Endothelial cell of umbilical vein (primary cell): Measurements from ENCODE around the gene UBE2K. TPM values are rescaled to one million over a fixed set of nuclear protein-coding genes. Genes with fewer than 3 reads are reported as not detected.

ENCODE experiments used
- BruUV-seq: library from RNA; stranded (reverse); fragments of 400-500 nt; replicated peaks from 2 replicates; lab custom pipeline; 2021; lab: Mats Ljungman, UMichigan
- CTCF ChIA-PET: fragments of 300-600, 350-600 bp; sonication (Branson Sonifier 250); formaldehyde crosslinking; loops from one replicate; lab custom pipeline; 2021; ENCODE audit warnings: antibody characterized with exemption, inconsistent platforms; lab: Charles Lee
- POLR2A ChIA-PET: fragments of 300-600, 350-600 bp; sonication (Branson Sonifier 250); formaldehyde crosslinking; loops from one replicate; lab custom pipeline; 2021; ENCODE audit warnings: antibody characterized with exemption, inconsistent platforms; lab: Charles Lee
- DNase-seq: peaks from one replicate; pipeline ENCODE4 v3.0.0-alpha.2; 2011; ENCODE audit warnings: low read depth, low spot score
- FAIRE-seq: peaks from 2 replicates; lab custom pipeline; 2011; peaks lifted over from hg19 to GRCh38; lab: Jason Lieb, UNC
- H2AFZ ChIP-seq: 2 replicates; pipeline ENCODE4 v1.6.0; 2012; ENCODE audit warnings: low read depth, low read length, control low read depth, inconsistent platforms
- H3K27ac ChIP-seq: 2 replicates; pipeline ENCODE4 v1.5.1; 2011; ENCODE audit warnings: low read depth, mild to moderate bottlenecking, control low read depth, low read length, moderate library complexity; ENCODE audit not compliant: insufficient read depth
- H3K27me3 ChIP-seq, 2 experiments: 2 replicates each; pipeline versions ENCODE4 v1.6.0 to v1.6.1; 2011; ENCODE audit warnings: low read length in 2 of 2, mixed read lengths in 1 of 2; ENCODE audit not compliant: control insufficient read depth in 2 of 2, insufficient read depth in 2 of 2
- H3K36me3 ChIP-seq, 2 experiments: 2 replicates in 1 of 2; 3 replicates in 1 of 2; pipeline ENCODE4 v1.5.1; 2011; ENCODE audit warnings: low read length in 2 of 2, mild to moderate bottlenecking in 1 of 2, moderate library complexity in 1 of 2; ENCODE audit not compliant: control insufficient read depth in 2 of 2, insufficient read depth in 2 of 2; ENCODE audit errors: extremely low read depth in 1 of 2
- H3K4me1 ChIP-seq: 3 replicates; pipeline ENCODE4 v1.5.1; 2011; ENCODE audit warnings: mild to moderate bottlenecking, low read length; ENCODE audit not compliant: control insufficient read depth, insufficient read depth; ENCODE audit errors: extremely low read depth
- H3K4me2 ChIP-seq: 2 replicates; pipeline ENCODE4 v1.6.1; 2011; ENCODE audit warnings: low read length, control low read depth, mixed read lengths; ENCODE audit not compliant: insufficient read depth
- H3K4me3 ChIP-seq, 3 experiments: fragments of 200-600 bp in 1 of 3; sonication (generic), shearing (Covaris generic) in 1 of 3; replicated peaks in 1 of 3; 2 replicates each; pipeline ENCODE4 v1.5.1; 2011 to 2016; ENCODE audit warnings: control low read depth in 3 of 3, low read length in 3 of 3, mild to moderate bottlenecking in 2 of 3, inconsistent platforms in 1 of 3, low read depth in 1 of 3, moderate library complexity in 1 of 3; ENCODE audit not compliant: insufficient read depth in 1 of 3
- H3K79me2 ChIP-seq: 2 replicates; pipeline ENCODE4 v1.6.0; 2012; ENCODE audit warnings: low read length, inconsistent platforms; ENCODE audit not compliant: control insufficient read depth, insufficient read depth
- H3K9ac ChIP-seq: replicated peaks from 2 replicates; pipeline ENCODE3; 2011; ENCODE audit warnings: low read length, control low read depth; ENCODE audit not compliant: insufficient read depth; ENCODE audit errors: extremely low read depth
- H3K9me1 ChIP-seq: replicated peaks from 3 replicates; pipeline ENCODE4 v1.6.0; 2011; ENCODE audit warnings: mild to moderate bottlenecking, low read length; ENCODE audit not compliant: control insufficient read depth, insufficient read depth; ENCODE audit errors: extremely low read depth
- H3K9me3 ChIP-seq: replicated peaks from 2 replicates; pipeline ENCODE4 v1.5.1; 2012; ENCODE audit warnings: low read length, inconsistent platforms; ENCODE audit not compliant: control insufficient read depth, insufficient read depth
- H4K20me1 ChIP-seq: replicated peaks from 2 replicates; pipeline ENCODE3; 2011; ENCODE audit warnings: mild to moderate bottlenecking, low read length; ENCODE audit not compliant: control insufficient read depth, insufficient read depth; ENCODE audit errors: extremely low read depth
- EZH2 ChIP-seq: IDR thresholded peaks from 2 replicates; pipeline ENCODE4 v1.6.1; 2012; ENCODE audit warnings: borderline replicate concordance, low read depth, mild to moderate bottlenecking, moderate library complexity, low read length, inconsistent platforms; ENCODE audit not compliant: severe bottlenecking
- FOS ChIP-seq: IDR thresholded peaks from 2 replicates; pipeline ENCODE4 v1.6.1; 2011; ENCODE audit warnings: mild to moderate bottlenecking, low read length, moderate library complexity, borderline replicate concordance; ENCODE audit not compliant: insufficient read depth
- GATA2 ChIP-seq: IDR thresholded peaks from 2 replicates; pipeline ENCODE4 v1.7.0; 2011; ENCODE audit warnings: low read depth, mild to moderate bottlenecking, moderate library complexity, mixed read lengths, low read length; ENCODE audit not compliant: insufficient read length, insufficient read depth
- JUN ChIP-seq: IDR thresholded peaks from 2 replicates; pipeline ENCODE4 v1.6.1; 2011; ENCODE audit warnings: borderline replicate concordance, low read depth; ENCODE audit not compliant: insufficient read length, insufficient read depth
- MYC ChIP-seq: IDR thresholded peaks from one replicate; pipeline ENCODE4 v1.6.1; 2011; ENCODE audit warnings: mild to moderate bottlenecking, low read depth, low read length
- POLR2A ChIP-seq: IDR thresholded peaks from 2 replicates; pipeline ENCODE4 v1.6.1; 2012; ENCODE audit warnings: low read depth, mild to moderate bottlenecking, control low read depth, low read length
- POLR2AphosphoS5 ChIP-seq: IDR thresholded peaks from 2 replicates; pipeline ENCODE4 v1.6.1; 2012; ENCODE audit warnings: low read depth, mild to moderate bottlenecking, control low read depth, low read length, moderate library complexity; ENCODE audit not compliant: insufficient read depth
- dilution Hi-C: fragments of 300-500 bp; cut with MboI; formaldehyde crosslinking; loops from one replicate; pipeline ENCODE4 v1.15.0; 2019; ENCODE audit warnings: low sequenced_read_pairs; ENCODE audit not compliant: extremely low pct_ligation_motif_present
- intact Hi-C: fragments of 100-400 bp; cut with micrococcal nuclease; formaldehyde crosslinking; loops from one replicate; pipeline ENCODE4 v1.10.0; 2022
- polyA plus RNA-seq, 4 experiments: library from polyadenylated mRNA; depleted of rRNA in 3 of 4; stranded (reverse) in 3 of 4; unstranded in 1 of 4; fragments of >200 nt; gene quantifications; 2 replicates each; pipeline versions ENCODE4 v1.2.1 to v1.2.3, GENCODE V29; 2011 to 2012; ENCODE audit warnings: missing spikeins in 1 of 4
- total RNA-seq: library from RNA; stranded (reverse); gene quantifications from 2 replicates; pipeline ENCODE4 v1.2.3, GENCODE V29; 2021
- TF ChIP-seq, protein P1 (sequence below), 2 donors: IDR thresholded peaks; 1 replicate in 1 of 2; 2 replicates in 1 of 2; pipeline ENCODE4 v1.5.1; 2011; ENCODE audit warnings: low read length in 2 of 2, mild to moderate bottlenecking in 2 of 2, moderate library complexity in 2 of 2, control low read depth in 1 of 2, inconsistent platforms in 1 of 2, low read depth in 1 of 2; ENCODE audit not compliant: insufficient read depth in 1 of 2; ENCODE audit errors: extremely low read depth in 1 of 2
- TF ChIP-seq, protein P2 (sequence below): IDR thresholded peaks from 2 replicates; pipeline ENCODE4 v1.6.1; 2011; ENCODE audit not compliant: insufficient read depth, insufficient read length

Gene UBE2K
- total and polyA plus RNA-seq, 2 donors (not counting 3 experiments of a cell fraction or from before 2014, with no cell fraction given), result 32.5 to 97.8 TPM

DNA sequence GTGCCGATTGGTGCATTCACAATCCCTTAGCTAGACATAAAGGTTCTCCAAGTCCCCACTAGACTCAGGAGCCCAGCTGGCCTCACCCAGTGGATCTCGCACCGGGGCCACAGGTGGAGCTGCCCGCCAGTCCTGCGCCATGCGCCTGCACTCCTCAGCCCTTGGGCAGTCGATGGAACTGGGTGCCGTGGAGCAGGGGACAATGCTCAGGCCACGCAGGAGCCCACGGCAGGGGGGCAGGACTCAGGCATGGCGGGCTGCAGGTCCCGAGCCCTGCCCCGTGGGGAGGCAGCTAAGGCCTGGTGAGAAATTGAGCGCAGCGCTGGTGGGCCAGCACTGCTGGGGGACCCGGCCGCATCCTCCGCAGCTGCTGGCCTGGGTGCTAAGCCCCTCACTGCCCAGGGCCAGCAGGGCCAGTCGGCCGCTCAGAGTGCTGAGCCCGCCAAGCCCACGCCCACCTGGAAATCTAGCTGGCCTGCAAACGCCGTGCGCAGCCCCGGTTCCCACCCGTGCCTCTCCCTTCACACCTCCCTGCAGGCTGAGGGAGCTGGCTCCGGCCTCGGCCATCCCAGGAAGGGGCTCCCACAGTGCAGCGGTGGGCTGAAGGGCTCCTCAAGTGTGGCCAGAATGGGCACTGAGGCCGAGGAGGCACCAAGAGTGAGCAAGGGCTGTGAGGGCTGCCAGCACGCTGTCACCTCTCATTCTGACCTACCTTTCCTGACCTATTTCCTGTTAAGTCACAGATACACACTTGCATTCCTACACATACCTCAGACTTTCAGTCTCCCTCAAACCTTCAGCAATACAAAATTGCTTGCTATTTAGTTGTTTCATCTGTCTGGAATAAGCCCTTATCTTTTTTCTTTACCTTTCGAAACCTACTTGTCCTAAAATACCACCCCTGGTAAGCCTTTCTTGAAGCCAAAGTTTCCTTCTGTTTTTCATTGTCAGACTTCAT, 20.7 kb downstream of the UBE2K start:
- Histone ChIP-seq H3K9ac (no peak overlapping the region), H3K9me3 (no peaks in the 10 kb centered on the region), H3K9me1 (no peaks in the 10 kb centered on the region), H3K27me3 (no peaks in the 10 kb centered on the region), H3K4me1 (peaks cover 5% of the 10 kb centered on the region), H3K79me2 (peaks cover 96% of the 10 kb centered on the region), H3K27ac (no peak overlapping the region), H3K4me2 (no peak overlapping the region), H3K4me3 (no peak overlapping the region), H4K20me1 (peaks cover 8% of the 10 kb centered on the region), H2AFZ (no peak overlapping the region), H3K36me3 (peaks cover 0 to 2% of the 10 kb centered on the region in 2 experiments)
- CTCF ChIA-PET, result interaction anchor here (0.9 kb wide), 1 partner anchor 10 kb away, joined by 3 read pairs; no protein-coding TSS in a partner anchor
- dilution Hi-C loops, result no loop called here
- TF ChIP-seq JUN, result no peak
- TF ChIP-seq MYC, result no peak
- TF ChIP-seq, protein P1, sequence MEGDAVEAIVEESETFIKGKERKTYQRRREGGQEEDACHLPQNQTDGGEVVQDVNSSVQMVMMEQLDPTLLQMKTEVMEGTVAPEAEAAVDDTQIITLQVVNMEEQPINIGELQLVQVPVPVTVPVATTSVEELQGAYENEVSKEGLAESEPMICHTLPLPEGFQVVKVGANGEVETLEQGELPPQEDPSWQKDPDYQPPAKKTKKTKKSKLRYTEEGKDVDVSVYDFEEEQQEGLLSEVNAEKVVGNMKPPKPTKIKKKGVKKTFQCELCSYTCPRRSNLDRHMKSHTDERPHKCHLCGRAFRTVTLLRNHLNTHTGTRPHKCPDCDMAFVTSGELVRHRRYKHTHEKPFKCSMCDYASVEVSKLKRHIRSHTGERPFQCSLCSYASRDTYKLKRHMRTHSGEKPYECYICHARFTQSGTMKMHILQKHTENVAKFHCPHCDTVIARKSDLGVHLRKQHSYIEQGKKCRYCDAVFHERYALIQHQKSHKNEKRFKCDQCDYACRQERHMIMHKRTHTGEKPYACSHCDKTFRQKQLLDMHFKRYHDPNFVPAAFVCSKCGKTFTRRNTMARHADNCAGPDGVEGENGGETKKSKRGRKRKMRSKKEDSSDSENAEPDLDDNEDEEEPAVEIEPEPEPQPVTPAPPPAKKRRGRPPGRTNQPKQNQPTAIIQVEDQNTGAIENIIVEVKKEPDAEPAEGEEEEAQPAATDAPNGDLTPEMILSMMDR (IDR thresholded peaks at IDR 0.05; ENCODE audit: extremely low read depth in 1 of 2, insufficient read depth in 1 of 2, low read depth in 1 of 2, low read length in 2 of 2), result no peak
- TF ChIP-seq GATA2, result no peak
- no peak for TF ChIP-seq EZH2
- TF ChIP-seq POLR2AphosphoS5, result no peak
- no peak for TF ChIP-seq FOS
- TF ChIP-seq POLR2A, result no peak
- TF ChIP-seq, protein P2, sequence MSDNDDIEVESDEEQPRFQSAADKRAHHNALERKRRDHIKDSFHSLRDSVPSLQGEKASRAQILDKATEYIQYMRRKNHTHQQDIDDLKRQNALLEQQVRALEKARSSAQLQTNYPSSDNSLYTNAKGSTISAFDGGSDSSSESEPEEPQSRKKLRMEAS, result no peak
- intact Hi-C loops, result no loop called here
- peak; percentile 62 for FAIRE-seq
- no peak for DNase-seq
- POLR2A ChIA-PET, result no interaction called here
- BruUV-seq, result no TSS peak
